GM15510 (cell line): ENCODE results near the gene TRIM66.

Experiments
- POLR2A ChIP-seq: IDR thresholded peaks from 3 replicates; pipeline ENCODE4 v1.6.1; 2011; ENCODE audit warnings: borderline replicate concordance; ENCODE audit not compliant: insufficient read length; ENCODE audit errors: extremely low read depth

TRIM66 gene

DNA sequence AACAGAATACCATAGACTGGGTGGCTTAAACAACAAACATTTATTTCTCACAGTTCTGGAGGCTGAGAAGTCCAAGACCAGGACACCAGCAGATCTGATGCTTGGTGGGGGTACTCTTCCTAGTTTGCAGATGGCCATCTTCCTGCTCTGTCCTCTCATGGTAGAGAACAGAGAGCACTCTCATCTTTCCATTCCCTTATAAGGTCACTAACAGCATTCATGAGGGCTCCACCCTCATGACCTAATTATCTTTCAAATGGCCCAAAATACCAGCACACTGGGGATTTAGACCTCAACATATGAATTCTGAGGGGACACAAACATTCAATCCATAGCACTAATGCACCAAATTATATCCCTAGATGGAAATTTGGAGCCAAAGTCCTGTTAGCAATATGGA, 94.5 kb downstream of the TRIM66 start:
- no peak for TF ChIP-seq POLR2A

DNA sequence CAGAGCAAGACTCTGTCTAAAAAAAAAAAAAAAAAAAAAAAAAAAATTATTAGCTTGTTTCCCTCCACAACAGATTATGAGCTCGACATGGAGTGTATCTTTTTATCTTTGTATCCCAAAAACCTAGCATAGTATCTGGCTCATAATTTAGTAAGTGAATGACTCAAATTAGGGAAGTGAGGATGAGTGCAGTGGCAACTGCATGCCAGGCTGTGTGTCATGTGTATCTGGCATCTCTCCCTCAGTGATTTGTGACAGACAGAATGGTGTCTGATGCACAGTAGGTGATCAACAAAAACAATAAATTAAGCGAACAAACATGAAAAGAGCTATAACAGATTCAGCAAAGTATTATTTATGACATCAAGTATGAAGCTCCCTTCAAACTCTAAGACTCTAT, 95.7 kb downstream of the TRIM66 start:
- no peak for TF ChIP-seq POLR2A

DNA sequence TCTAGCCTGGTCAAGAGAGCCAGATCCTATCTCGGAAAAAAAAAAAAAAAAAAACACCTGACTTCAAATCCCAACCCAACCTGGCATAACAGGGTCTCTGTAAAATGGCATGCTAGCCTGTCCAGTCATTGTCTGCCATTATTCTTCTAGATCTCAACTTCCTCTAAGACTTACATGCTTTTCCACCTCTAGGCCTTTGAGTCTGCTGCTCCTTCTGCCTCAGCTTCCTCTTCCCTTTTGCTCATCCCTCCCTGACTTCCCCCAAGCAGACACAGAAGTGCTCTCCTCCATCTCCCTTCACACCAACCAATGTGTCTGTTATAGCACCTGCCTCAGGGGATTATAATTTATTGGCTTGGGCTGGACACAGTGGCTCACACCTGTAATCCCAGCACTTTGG, 96.3 kb downstream of the TRIM66 start:
- no peak for TF ChIP-seq POLR2A

- no peak for TF ChIP-seq POLR2A
Observed at GRCh38 chr11:8584511-8584910, 98.0 kb downstream of the TRIM66 start.

- no peak for TF ChIP-seq POLR2A
Observed at GRCh38 chr11:8584082-8584481, 98.4 kb downstream of the TRIM66 start.

DNA sequence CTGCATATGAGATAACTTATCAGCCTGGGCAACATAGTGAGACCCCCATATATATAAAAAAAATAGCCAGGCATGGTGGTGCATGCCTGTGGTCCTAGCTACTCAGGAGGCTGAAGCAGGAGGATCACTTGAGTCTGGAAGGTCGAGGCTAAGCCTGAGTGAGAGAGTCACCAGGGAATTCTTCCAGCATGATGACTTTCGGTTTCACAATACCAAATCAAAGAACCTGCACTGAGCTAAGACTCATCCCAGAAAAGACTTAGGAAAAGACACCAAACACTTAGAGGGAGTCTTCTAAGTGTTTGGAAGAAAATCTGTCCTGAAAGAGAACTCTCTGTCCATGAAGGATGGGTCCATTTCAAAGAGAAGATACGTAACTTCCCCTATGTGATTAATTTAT, 101.2 kb downstream of the TRIM66 start:
- no peak for TF ChIP-seq POLR2A

DNA sequence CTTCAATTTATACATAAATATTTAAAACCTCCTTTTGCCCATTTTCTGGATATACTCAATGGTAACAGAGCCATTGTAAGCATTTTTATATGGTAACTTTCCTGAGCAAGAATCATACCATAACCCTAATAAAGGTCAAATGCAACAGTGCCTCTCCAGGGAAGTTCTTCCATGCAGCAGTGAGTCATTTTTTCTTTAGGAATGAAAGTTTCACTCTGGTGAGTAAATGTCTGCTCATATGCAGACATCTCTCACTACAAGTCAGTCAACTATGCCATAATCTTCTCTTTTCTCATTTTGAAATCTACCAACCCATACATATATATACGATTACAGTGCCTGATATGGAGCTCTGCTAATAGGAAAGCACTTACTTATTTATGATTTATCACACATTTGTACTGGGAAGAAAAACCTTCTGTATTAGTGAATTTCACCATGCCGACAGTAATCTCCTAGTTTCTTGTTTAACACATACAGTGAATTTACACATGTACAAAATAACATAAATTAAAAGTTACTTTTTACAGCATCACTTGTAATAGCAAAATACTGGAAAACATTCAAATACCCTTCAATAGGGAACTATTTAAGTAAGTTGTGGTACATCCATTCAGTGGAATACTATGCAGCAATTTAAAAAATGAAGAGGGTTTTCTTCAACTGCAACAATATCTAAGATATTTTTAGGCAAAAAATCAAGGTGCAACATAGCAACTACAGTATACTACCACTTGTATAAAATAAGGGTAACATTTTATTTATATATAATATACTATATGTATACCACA, 104.5 kb downstream of the TRIM66 start:
- TF ChIP-seq POLR2A: no peak

- no peak for TF ChIP-seq POLR2A
Observed at GRCh38 chr11:8574798-8575197, 107.7 kb downstream of the TRIM66 start.

DNA sequence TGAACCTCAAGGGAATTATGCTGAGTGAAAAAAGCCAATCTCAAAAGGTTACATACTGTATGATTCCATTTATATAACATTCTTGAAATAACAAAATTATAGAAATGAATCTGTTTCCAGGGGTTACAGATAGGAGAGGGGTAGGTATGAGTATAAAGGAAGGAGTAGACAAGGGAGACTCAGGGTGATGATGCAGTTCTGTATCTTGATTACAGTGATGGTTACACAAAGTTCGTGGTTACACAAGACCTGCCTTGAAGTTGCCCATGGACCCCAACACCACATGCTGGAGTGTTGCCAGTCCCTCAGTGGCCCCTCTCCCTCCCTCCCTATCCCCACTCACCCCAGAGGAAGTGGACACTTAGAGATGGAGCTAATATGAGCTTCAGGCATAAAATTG, 108.7 kb downstream of the TRIM66 start:
- TF ChIP-seq POLR2A: no peak

- no peak for TF ChIP-seq POLR2A
Observed at GRCh38 chr11:8567602-8568198, 114.8 kb downstream of the TRIM66 start.

- TF ChIP-seq POLR2A: no peak
Observed at GRCh38 chr11:8566613-8567210, 115.8 kb downstream of the TRIM66 start.

DNA sequence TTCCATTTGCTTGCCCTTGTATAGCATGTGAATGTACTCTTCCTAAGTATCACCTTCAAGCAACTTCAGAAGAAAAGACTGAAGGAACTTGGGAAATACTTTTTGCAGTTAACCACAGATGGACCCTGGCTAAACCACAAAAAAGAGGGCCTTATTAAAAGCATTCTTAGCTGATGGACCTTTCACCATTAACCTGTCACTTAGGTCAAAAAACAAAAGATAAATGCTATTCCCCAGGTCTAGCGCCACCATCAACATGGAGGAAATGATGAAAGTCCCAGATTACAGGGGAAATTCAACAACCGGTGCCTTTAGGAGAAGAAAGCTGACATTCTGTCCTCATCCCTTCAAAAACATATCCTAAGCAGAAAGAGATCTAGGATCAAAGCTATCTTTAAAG, 117.9 kb downstream of the TRIM66 start:
- TF ChIP-seq POLR2A: no peak
